SU-DHL-6 (cell line): ENCODE measurements around the gene CHFR.
"Not testable (repeated sequence)": the region's sequence is repeated elsewhere in the genome, so short reads cannot be mapped to it uniquely, and the experiment has no call there.

Experiments
- H2AFZ ChIP-seq: fragments of 200-600 bp; sonication (generic); 2 replicates; pipeline ENCODE4 v1.6.1; 2014; ENCODE audit warnings: low read depth, mild to moderate bottlenecking, moderate library complexity, mixed read lengths, antibody characterized with exemption, low read length; ENCODE audit not compliant: severe bottlenecking
- H3F3A ChIP-seq: fragments of 200-600 bp; shearing (Covaris generic); 2 replicates; pipeline ENCODE4 v1.6.0; 2016; ENCODE audit warnings: antibody characterized with exemption, mild to moderate bottlenecking; ENCODE audit not compliant: insufficient read depth
- H3K27ac ChIP-seq: fragments of 200-600 bp; sonication (generic); 2 replicates; pipeline ENCODE4 v1.5.1; 2016; ENCODE audit warnings: low read depth, mild to moderate bottlenecking, low read length, moderate library complexity, mixed read lengths
- H3K27me3 ChIP-seq: fragments of 200-600 bp; sonication (generic), shearing (Covaris generic); 2 replicates; pipeline ENCODE4 v1.6.0; 2014; ENCODE audit warnings: mild to moderate bottlenecking, low read length
- H3K36me3 ChIP-seq: fragments of 200-600 bp; sonication (generic); 2 replicates; pipeline ENCODE4 v1.6.1; 2014; ENCODE audit warnings: mild to moderate bottlenecking, low read length, mixed read lengths
- H3K4me2 ChIP-seq: fragments of 300-600, 200-600 bp; shearing (Covaris generic), sonication (generic); 2 replicates; pipeline ENCODE4 v1.6.0; 2014; ENCODE audit warnings: low read length, low read depth, mild to moderate bottlenecking; ENCODE audit not compliant: poor library complexity, severe bottlenecking
- H3K4me3 ChIP-seq: fragments of 200-600 bp; sonication (generic); 2 replicates; pipeline ENCODE4 v1.5.1; 2014; ENCODE audit warnings: antibody characterized with exemption, low read length, mild to moderate bottlenecking, mixed read lengths; ENCODE audit not compliant: insufficient read depth, poor library complexity, severe bottlenecking
- H3K79me2 ChIP-seq: fragments of 200-600 bp; sonication (generic); 2 replicates; pipeline ENCODE4 v1.6.1; 2014; ENCODE audit warnings: mild to moderate bottlenecking, low read length, moderate library complexity; ENCODE audit not compliant: insufficient read depth
- H3K9ac ChIP-seq: fragments of 200-600 bp; sonication (generic); 2 replicates; pipeline ENCODE4 v1.7.0; 2014; ENCODE audit warnings: mild to moderate bottlenecking, low read length
- H3K9me2 ChIP-seq: fragments of 200-600 bp; sonication (generic); replicated peaks from 2 replicates; pipeline ENCODE4 v1.6.1; 2014; ENCODE audit warnings: low read length; ENCODE audit not compliant: insufficient read depth
- H3K9me3 ChIP-seq: fragments of 200-600 bp; sonication (generic); 2 replicates; pipeline ENCODE4 v1.6.1; 2014; ENCODE audit warnings: low read length, mixed read lengths; ENCODE audit not compliant: insufficient read depth
- H4K20me1 ChIP-seq: fragments of 200-600 bp; sonication (generic); 2 replicates; pipeline ENCODE4 v1.6.1; 2014; ENCODE audit warnings: low read depth, mild to moderate bottlenecking, antibody characterized with exemption, low read length, moderate library complexity, mixed read lengths
- CTCF ChIP-seq: fragments of 200-600 bp; sonication (generic); IDR thresholded peaks from one replicate; pipeline ENCODE4 v1.5.1; 2017; ENCODE audit warnings: antibody characterized with exemption, mild to moderate bottlenecking, low read length, moderate library complexity; ENCODE audit not compliant: insufficient read depth, poor library complexity, severe bottlenecking
- EZH2phosphoT487 ChIP-seq: fragments of 200-600 bp; sonication (generic), shearing (Covaris generic); conservative IDR thresholded peaks from 2 replicates; pipeline ENCODE4 v1.6.1; 2018; ENCODE audit warnings: mild to moderate bottlenecking, antibody characterized with exemption, low read length, moderate library complexity, mixed read lengths

Gene CHFR

GRCh38 chr12:132847363-132848356 is 39.7 kb downstream of the CHFR start:
- H2AFZ ChIP-seq: no peak overlapping the region
- no peaks in the 10 kb centered on the region for H4K20me1 ChIP-seq
- H3K4me3 ChIP-seq: no peak overlapping the region
- H3K9me2 ChIP-seq: no peaks in the 10 kb centered on the region
- H3K36me3 ChIP-seq: no peaks in the 10 kb centered on the region
- H3K27ac ChIP-seq: no peak overlapping the region
- no peaks in the 10 kb centered on the region for H3K79me2 ChIP-seq
- no peaks in the 10 kb centered on the region for H3K27me3 ChIP-seq
- H3K9ac ChIP-seq: no peak overlapping the region
- H3K9me3 ChIP-seq: no peaks in the 10 kb centered on the region
- H3K4me2 ChIP-seq: no peak overlapping the region
- no peak for TF ChIP-seq CTCF
- TF ChIP-seq EZH2phosphoT487: no peak
- H3F3A ChIP-seq: no peaks in the 10 kb centered on the region

DNA sequence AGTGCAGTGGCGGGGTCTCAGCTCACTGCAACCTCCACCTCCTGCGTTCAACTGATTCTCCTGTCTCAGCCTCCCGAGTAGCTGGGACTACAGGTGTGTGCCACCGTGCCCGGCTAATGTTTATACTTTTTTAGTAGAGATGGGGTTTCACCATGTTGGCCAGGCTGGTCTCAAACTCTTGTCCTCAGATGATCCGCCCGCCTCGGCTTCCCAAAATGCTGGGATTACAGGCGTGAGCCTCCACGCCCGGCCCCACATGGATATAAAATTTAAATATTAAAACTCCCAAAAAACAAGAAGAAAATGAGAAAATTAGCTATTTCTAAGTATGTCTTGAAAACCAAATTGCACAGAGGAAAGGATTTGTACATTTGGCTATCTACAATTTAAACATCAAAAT is 42.7 kb downstream of the CHFR start:
- H3K79me2 ChIP-seq, H3K27ac ChIP-seq, H3K9me3 ChIP-seq, H3F3A ChIP-seq, H3K27me3 ChIP-seq, H3K9me2 ChIP-seq, H3K9ac ChIP-seq, H3K36me3 ChIP-seq, H3K4me2 ChIP-seq, H3K4me3 ChIP-seq, H2AFZ ChIP-seq, H4K20me1 ChIP-seq: not testable (repeated sequence)

- Histone ChIP-seq H3K79me2 (no peaks in the 10 kb centered on the region), H3K27ac (no peak overlapping the region), H3K27me3 (no peaks in the 10 kb centered on the region), H3K9me2 (no peaks in the 10 kb centered on the region), H4K20me1 (no peaks in the 10 kb centered on the region), H3F3A (no peaks in the 10 kb centered on the region), H3K36me3 (no peaks in the 10 kb centered on the region), H3K9me3 (no peaks in the 10 kb centered on the region), H3K4me3 (no peak overlapping the region), H3K4me2 (no peak overlapping the region), H3K9ac (no peak overlapping the region), H2AFZ (no peak overlapping the region)
- no peak for TF ChIP-seq EZH2phosphoT487
Measured at GRCh38 chr12:132842449-132843045, 44.9 kb downstream of the CHFR start.

DNA sequence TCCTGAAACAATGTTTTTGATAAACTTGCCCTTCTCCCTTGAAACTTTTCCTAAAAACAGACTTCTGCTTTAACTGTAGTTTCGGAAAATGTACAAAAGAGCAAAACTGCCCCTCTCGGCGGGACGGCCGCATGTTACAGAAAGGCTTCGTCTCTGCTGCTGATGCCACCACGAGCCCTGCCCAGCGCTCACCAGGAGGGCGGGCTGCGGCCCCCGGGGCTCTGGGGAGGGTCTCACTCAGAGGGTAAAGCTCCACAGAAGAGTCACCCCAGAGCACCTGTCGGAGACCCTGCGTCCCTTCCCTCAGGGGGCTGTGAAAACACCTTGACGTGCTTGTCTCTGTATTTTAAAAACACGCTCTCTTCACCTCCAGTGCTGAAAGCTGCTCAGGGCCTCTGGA is 46.3 kb downstream of the CHFR start:
- Histone ChIP-seq H4K20me1 (no peaks in the 10 kb centered on the region), H2AFZ (no peak overlapping the region), H3K36me3 (no peaks in the 10 kb centered on the region), H3K9ac (no peak overlapping the region), H3K4me3 (no peak overlapping the region), H3K27me3 (no peaks in the 10 kb centered on the region), H3F3A (no peaks in the 10 kb centered on the region), H3K4me2 (no peak overlapping the region), H3K9me3 (no peaks in the 10 kb centered on the region), H3K9me2 (no peaks in the 10 kb centered on the region), H3K27ac (no peak overlapping the region), H3K79me2 (no peaks in the 10 kb centered on the region)
- TF ChIP-seq EZH2phosphoT487 (no peak), CTCF (no peak)
